HG02678 (cell line): Measurements from ENCODE around the gene DLGAP1.
A peak's percentile ranks its signal among the peaks of the same experiment; 100 is the strongest.
"Not testable (repeated sequence)": the region's sequence is repeated elsewhere in the genome, so short reads cannot be mapped to it uniquely, and the experiment has no call there.

Experiments used
- ATAC-seq: cut with Tn5 transposase; IDR thresholded peaks from one replicate; pipeline ENCODE4 v1.9.1; 2021; ENCODE audit warnings: mild to moderate bottlenecking, moderate library complexity; ENCODE audit not compliant: unreplicated experiment

DLGAP1 gene

DNA sequence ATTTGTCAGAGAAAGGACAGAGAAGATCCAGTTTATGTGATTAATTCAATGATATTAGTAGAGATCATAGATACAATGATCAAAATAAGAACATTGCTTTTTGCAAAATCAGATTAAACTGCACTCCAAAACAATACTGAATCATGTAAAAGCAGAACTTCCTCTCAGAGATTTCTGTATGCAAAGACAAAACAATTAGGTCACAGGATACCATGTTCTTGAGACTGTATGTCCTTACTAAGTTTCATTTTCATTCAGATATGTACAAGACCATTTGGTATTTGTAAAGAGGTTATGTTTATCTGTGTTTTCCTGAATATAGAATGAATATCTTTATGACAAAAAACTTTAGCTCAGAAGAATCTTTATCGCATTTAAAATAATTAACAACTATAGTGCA, 161.8 kb downstream of the DLGAP1 start:
- no peak for ATAC-seq

- ATAC-seq, result no peak
Measured at GRCh38 chr18:4292696-4293095, 162.4 kb downstream of the DLGAP1 start.

- not testable (repeated sequence) for ATAC-seq
Measured at GRCh38 chr18:4287340-4287739, 167.8 kb downstream of the DLGAP1 start.

- ATAC-seq, result no peak
Measured at GRCh38 chr18:4286256-4286655, 168.9 kb downstream of the DLGAP1 start.

DNA sequence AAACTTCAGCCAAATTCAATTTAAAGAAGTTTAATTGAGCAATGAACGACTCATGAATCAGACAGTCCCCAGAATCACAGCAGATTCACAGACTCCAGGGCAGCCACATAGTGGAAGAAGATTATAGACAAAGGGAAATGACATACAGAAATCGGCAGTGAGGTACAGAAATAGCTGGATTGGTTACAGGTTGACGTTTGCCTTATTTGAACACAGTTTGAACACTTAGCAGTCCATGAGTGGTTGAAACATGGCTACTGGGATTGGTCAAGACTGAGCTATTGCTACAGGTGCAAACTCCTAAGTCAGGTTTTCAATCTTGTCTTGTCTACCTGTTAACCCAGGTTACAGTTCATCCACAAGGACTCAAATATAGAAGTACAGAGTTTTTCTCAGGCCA, 169.6 kb downstream of the DLGAP1 start:
- ATAC-seq, result no peak

GRCh38 chr18:4284528-4284927, 170.6 kb downstream of the DLGAP1 start:
- no peak for ATAC-seq

GRCh38 chr18:4283746-4284291, 171.3 kb downstream of the DLGAP1 start:
- no peak for ATAC-seq

DNA sequence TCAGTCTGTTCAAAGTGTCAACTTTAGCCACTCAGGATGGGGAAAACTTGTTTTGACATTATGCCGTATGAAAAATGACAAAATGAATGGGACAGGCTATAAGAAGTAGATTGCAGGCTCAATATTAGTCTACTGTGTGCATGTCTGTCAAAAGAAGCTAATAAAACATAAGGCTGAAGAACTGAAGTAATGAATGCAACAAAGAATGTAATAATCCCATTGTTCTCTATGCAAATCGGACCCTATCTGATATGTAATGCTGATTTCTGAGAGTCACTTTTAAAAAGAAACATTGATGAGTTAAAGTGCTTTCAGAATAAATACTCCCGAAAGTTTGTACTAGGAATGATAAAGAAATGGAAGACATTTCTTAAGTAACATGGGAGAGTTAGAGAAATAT, 172.2 kb downstream of the DLGAP1 start:
- ATAC-seq, result no peak

- ATAC-seq, result peak; percentile 73
Measured at GRCh38 chr18:4276953-4277585, 178.0 kb downstream of the DLGAP1 start.

DNA sequence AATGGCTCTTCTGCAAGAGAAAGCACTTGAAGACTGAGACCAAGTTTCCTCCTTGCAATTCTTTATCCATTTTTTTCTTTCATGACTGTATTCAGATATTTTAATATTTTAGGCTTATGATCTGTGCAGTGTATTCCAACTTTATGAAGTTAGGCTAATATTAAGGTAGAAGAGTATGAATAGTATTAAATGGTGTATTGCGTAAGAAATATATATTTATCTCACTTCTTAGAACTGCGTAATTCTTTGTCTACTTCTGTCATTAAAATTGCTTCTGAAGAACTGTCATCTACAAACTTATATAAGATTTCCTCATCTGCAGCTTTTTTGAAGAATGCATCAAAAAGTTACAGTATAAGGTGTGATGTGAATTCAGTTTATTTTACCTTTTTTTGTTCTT, 183.2 kb downstream of the DLGAP1 start:
- no peak for ATAC-seq

DNA sequence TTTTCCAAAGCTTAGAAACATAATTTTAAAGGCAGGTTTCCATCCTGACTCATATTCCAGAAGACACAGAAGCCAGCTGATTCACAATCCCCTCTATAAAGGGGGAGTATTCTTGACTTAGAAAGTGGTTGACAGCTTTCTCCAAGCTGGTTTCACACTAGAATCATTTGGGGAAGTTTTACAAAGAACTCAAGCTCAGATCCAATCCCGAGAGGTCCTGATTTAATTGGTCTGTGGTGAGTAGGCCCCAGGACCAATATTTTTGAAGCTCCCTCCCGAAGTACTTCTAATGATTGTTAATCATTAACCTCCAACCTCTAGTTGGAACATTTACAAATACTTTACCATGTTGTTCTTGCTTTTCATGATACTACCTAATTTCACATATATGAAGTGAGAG, 184.1 kb downstream of the DLGAP1 start:
- no peak for ATAC-seq

DNA sequence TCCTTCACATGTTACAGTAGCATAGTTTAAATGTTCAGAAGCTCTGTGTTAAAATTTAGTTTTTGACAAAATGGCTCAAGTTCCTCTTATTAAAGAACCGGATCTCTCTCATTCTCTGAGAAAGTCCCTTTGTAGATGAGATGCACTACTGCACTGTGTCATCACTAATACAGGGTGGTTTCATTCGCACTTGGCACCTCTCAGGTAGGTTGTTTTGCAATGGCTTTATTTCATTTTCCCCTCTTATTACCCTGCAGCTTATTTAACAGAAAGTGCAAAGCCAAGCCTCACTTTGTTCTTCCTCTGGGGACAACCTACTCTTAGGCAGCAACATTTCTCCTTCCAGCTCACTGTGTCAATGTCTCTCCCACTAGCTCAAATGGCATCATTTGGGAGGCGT, 185.1 kb downstream of the DLGAP1 start:
- no peak for ATAC-seq

DNA sequence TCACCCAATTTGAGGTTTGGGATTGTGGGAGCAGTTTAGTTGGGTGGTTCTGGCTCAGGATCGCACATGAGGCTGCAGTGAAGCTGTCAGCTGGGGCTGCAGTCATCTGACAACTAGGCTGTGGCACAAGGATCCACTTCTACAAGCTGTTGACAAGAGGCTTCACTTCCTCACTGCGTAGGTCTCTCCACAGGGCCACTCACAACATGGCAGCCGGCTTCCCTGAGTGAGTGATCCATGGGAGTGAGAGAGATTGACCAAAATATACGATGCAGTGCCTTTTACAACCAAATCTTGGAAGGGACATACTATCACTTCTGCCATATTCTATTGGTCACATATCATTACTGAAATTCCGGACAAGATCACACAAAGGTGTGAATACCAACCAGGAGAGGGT, 187.5 kb downstream of the DLGAP1 start:
- ATAC-seq, result no peak

GRCh38 chr18:4264347-4264791, 190.7 kb downstream of the DLGAP1 start:
- ATAC-seq, result no peak

DNA sequence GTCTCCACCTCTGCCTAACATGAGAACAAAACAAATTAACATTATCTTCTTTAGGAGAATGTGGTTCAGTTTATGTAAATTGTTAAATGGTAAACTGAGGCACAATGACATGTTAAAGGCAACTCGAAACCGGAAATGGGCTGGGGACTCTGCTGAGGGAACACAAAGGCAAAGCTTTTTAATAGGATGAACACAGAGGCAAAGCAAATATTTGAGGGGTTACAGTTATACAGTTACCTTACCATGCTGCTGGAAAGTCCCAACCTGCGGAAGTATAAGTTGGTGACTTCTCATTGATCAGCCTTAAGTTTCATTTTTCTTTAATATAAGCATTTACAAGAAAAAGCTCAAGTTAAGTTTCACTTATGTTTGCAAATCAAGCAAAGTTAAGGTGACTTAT, 195.0 kb downstream of the DLGAP1 start:
- ATAC-seq, result peak; percentile 50

- ATAC-seq, result no peak
Measured at GRCh38 chr18:4256766-4257417, 198.2 kb downstream of the DLGAP1 start.

GRCh38 chr18:4254840-4255239, 200.3 kb downstream of the DLGAP1 start:
- no peak for ATAC-seq

GRCh38 chr18:4252829-4253228, 202.3 kb downstream of the DLGAP1 start:
- no peak for ATAC-seq

DNA sequence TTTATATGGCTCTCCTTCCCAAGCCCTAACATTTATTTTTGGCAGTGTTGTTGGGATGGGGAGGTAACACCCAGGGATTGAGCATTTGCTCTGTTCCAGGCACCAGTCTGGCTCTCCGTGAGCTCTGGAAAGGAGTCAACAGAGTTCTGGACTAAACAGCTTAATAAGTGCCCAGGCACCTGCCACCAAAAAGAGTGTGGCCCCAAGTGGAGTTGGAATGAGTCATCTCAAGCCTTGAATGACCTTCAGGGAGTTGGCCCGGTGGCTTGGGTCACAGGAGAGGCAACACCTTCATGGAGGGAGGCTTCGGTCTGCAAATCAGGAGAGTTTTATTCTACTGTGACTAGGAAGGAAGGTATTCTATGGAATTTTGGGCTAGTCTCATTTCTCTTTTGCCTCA, 203.2 kb downstream of the DLGAP1 start:
- ATAC-seq, result no peak

GRCh38 chr18:4251206-4251605, 203.9 kb downstream of the DLGAP1 start:
- ATAC-seq, result no peak

DNA sequence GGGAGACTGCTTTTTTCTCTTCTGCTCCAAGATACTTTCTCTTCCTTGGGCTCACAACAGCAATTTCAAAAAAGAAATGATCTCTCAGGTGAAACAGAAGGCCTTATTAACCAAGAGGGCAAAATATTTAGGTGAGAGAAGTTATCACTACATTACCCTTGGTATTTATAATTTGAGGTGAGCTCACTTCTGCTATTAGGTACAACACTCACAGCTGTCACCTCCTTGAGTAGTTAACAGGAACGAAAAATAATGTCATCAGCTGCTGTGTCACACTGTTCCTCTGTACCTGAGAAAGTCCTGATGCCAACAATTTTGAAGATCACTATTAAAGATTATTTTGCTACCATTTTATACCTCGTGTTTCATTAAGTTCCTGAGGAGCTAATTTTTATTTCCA, 205.0 kb downstream of the DLGAP1 start:
- ATAC-seq, result no peak

- ATAC-seq, result no peak
Measured at GRCh38 chr18:4248686-4249085, 206.4 kb downstream of the DLGAP1 start.

GRCh38 chr18:4246374-4246773, 208.7 kb downstream of the DLGAP1 start:
- ATAC-seq, result no peak
